Choroid plexus epithelial cell (primary cell): Measurements from ENCODE around the gene ERBIN.

Experiments
- DNase-seq: peaks from one replicate; pipeline ENCODE4 v3.0.0-alpha.2; 2010; ENCODE audit warnings: low read depth
- H3K4me3 ChIP-seq: 2 replicates; pipeline ENCODE4 v1.5.1; 2011; ENCODE audit warnings: low read depth, mild to moderate bottlenecking, control low read depth, low read length, moderate library complexity
- TF ChIP-seq, protein P1 (sequence below): conservative IDR thresholded peaks from 2 replicates; pipeline ENCODE4 v1.5.1; 2011; ENCODE audit warnings: low read depth, mild to moderate bottlenecking, control low read depth, inconsistent platforms, low read length, moderate library complexity

The ERBIN gene

DNA sequence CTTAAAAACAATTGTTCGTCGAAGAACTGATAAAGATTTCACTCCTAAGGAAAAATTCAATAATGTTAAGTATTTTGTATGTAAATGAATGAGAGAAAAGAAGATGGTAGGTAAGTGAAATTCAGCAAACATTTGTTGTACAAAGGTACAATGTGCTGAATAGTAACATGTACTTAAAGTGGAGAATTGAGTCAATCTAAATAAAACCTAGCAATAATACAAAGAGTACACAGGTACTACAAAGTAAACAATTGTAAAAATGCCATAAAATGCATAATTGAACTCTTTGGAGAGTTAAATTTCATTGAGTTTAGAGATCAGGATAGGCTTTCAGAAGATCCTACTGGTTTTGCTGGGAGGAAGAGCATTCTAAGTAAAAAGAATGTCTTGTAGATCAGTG lies 82.9 kb downstream of the ERBIN start:
- DNase-seq = no peak
- TF ChIP-seq, protein P1, sequence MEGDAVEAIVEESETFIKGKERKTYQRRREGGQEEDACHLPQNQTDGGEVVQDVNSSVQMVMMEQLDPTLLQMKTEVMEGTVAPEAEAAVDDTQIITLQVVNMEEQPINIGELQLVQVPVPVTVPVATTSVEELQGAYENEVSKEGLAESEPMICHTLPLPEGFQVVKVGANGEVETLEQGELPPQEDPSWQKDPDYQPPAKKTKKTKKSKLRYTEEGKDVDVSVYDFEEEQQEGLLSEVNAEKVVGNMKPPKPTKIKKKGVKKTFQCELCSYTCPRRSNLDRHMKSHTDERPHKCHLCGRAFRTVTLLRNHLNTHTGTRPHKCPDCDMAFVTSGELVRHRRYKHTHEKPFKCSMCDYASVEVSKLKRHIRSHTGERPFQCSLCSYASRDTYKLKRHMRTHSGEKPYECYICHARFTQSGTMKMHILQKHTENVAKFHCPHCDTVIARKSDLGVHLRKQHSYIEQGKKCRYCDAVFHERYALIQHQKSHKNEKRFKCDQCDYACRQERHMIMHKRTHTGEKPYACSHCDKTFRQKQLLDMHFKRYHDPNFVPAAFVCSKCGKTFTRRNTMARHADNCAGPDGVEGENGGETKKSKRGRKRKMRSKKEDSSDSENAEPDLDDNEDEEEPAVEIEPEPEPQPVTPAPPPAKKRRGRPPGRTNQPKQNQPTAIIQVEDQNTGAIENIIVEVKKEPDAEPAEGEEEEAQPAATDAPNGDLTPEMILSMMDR = no peak

DNA sequence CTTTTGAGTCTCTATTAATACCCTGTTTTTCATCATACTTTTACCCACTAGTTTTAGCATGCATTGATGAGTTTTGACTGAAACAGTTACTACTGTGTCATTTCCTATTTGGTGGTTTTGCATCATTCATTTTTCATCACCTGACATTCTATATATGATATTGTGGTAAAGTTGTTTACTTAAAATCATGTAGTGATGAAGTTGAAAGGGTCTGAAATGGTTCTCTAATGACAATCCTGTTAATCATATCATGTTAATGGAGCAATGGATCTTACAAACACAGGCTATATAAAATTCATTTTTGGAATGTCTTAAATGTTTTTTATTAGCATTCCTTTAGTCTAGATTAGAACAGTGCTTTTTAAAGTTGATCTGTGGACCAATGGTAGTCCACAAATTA lies 84.1 kb downstream of the ERBIN start:
- TF ChIP-seq, protein P1 = no peak
- peak; percentile 26 for DNase-seq
- no peak overlapping the region for H3K4me3 ChIP-seq

More for the DNA sequence above, 82.9 kb downstream of the ERBIN start:
- no peak overlapping the region for H3K4me3 ChIP-seq

DNA sequence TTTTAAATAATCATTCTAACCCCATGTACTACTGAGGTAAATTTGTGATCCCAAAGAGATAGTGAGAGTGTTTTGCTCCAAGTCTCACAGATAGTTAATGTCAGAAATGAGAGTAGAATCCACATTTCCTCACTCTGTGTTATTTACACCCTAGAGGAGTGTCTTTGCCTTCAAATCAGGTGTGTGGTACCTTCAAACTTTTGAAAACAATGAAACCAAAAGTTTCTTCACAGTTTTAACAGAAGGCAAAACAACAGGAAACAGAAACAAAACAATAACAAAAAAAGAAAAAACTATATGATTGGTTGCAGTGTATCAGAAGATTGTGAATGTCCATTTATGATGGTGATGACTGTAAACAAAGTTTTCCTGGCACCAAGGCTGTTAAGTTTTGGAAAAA lies 85.9 kb downstream of the ERBIN start:
- TF ChIP-seq, protein P1 = no peak
- H3K4me3 ChIP-seq = no peak overlapping the region
- no peak for DNase-seq

DNA sequence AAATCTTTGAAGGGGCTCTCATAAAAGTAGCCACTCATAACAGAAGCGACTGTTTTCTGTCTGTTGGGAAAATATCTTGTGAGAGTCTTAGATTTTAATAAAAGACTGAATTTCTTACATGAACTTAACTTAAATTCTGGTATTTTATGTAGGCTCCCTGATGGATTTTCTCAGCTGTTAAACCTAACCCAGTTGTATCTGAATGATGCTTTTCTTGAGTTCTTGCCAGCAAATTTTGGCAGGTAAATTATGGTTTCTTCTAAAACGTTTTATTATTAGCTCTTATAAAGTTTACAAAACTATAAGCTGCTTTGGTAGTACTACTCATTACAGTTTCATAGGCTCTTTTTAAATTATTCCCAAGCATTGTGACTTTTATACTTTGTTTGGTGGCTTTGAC lies 87.0 kb downstream of the ERBIN start:
- TF ChIP-seq, protein P1 = no peak
- DNase-seq = peak; percentile 5
- no peak overlapping the region for H3K4me3 ChIP-seq

DNA sequence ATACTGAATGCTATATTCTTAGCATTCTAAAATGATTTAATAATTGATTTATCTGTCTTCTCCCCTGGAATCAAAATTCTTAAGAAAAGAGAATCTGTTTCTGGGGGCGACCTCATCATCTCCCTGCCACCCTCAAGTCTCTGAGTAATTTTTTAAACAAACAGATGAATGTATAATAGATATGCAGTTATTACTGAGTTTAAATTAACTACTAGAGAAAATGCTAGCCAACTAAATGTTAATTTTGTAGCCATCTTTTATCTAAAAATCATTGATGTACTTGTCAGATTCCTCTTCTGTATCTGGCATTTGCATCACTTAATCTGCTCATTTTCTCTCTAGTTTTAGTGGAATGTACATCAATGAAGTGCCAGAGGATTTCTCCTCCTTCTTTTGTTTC lies 87.5 kb downstream of the ERBIN start:
- no peak overlapping the region for H3K4me3 ChIP-seq
- DNase-seq = no peak
- TF ChIP-seq, protein P1 = no peak

DNA sequence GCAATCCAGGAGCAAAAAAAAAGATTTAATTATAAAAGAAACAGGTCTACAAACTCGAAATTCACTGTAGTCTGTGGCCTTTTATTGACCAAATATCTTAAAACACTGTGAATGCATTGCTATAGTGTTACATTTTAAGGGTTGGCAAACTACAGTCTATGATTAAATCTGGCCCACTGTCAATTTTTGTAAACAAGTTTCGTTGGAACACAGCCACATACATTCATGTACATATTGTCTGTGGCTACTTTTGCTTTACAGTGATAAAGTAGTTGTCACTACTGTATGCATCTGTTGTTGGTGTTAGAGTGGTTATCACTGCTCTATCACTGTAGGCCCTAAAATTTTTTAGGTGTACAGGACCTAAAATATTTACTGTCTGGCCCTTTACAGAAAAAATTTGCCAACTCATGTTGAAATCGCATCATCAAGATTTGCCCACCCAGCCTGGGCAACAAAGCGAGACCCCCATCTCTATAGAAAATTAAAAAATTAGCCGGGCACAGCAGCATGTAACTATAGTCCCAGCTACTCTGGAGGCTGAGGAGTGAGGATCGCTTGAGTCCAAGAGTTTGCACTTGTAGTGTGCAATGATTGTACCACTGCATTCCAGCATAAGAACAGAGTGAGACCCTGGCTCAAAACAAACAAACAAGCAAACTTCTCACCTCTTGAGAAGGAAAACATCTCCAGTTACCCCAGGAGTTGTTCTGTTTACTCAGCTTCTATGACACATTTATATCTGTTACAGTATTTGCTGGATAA lies 89.0 kb downstream of the ERBIN start:
- no peak overlapping the region for H3K4me3 ChIP-seq
- TF ChIP-seq, protein P1 = no peak
- DNase-seq = peak; percentile 13

DNA sequence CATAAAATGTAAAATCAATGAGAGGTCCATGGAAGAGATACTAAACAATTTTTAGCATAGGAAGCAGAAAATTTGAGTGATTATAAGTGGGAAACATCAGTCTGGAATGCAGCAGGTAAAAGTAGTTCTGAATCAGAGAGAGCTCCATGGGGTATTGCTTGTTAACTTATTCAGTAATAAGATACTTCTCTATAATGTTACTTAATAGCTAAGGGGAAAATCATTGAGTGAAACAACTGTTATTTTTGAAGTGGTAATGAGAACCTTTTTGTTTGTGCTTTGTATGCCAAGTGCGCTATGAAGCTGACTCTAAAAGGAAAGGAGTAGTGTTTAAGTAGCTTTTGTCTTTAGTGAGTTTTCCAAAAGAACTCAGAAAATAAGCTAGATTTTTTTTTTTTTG lies 95.2 kb downstream of the ERBIN start:
- no peak overlapping the region for H3K4me3 ChIP-seq
- DNase-seq = no peak
- TF ChIP-seq, protein P1 = no peak
